GM19467 (cell line): Measurements from ENCODE around the gene SH3PXD2A.
A peak's percentile ranks its signal among the peaks of the same experiment; 100 is the strongest.
"Not testable (repeated sequence)": the region's sequence is repeated elsewhere in the genome, so short reads cannot be mapped to it uniquely, and the experiment has no call there.

Source experiments
- ATAC-seq: cut with Tn5 transposase; IDR thresholded peaks from one replicate; pipeline ENCODE4 v1.9.1; 2021; ENCODE audit warnings: mild to moderate bottlenecking, moderate library complexity; ENCODE audit not compliant: unreplicated experiment

Gene SH3PXD2A

GRCh38 chr10:103772846-103773245 lies 82.5 kb downstream of the SH3PXD2A start:
- ATAC-seq, result not testable (repeated sequence)

GRCh38 chr10:103772096-103772845 lies 83.1 kb downstream of the SH3PXD2A start:
- ATAC-seq, result peak; percentile 67

GRCh38 chr10:103770139-103770538 lies 85.2 kb downstream of the SH3PXD2A start:
- ATAC-seq, result no peak

GRCh38 chr10:103769176-103769575 lies 86.2 kb downstream of the SH3PXD2A start:
- no peak for ATAC-seq

GRCh38 chr10:103768345-103768744 lies 87.0 kb downstream of the SH3PXD2A start:
- ATAC-seq, result no peak

GRCh38 chr10:103767756-103768155 lies 87.6 kb downstream of the SH3PXD2A start:
- ATAC-seq, result no peak

GRCh38 chr10:103766751-103767505 lies 88.4 kb downstream of the SH3PXD2A start:
- ATAC-seq, result no peak

- ATAC-seq, result no peak
These were observed 89.4 kb downstream of the SH3PXD2A start for GRCh38 chr10:103765981-103766380.

- ATAC-seq, result no peak
These were observed 90.2 kb downstream of the SH3PXD2A start for GRCh38 chr10:103765168-103765567.

- no peak for ATAC-seq
These were observed 90.9 kb downstream of the SH3PXD2A start for GRCh38 chr10:103764296-103765088.

- ATAC-seq, result no peak
These were observed 91.8 kb downstream of the SH3PXD2A start for GRCh38 chr10:103763374-103764202.

- ATAC-seq, result no peak
These were observed 92.5 kb downstream of the SH3PXD2A start for GRCh38 chr10:103762916-103763315.

- ATAC-seq, result no peak
These were observed 93.2 kb downstream of the SH3PXD2A start for GRCh38 chr10:103762162-103762561.

- ATAC-seq, result no peak
These were observed 94.1 kb downstream of the SH3PXD2A start for GRCh38 chr10:103761075-103761920.

GRCh38 chr10:103760233-103760632 lies 95.1 kb downstream of the SH3PXD2A start:
- not testable (repeated sequence) for ATAC-seq

- no peak for ATAC-seq
These were observed 96.1 kb downstream of the SH3PXD2A start for GRCh38 chr10:103759100-103759781.

- ATAC-seq, result no peak
These were observed 97.1 kb downstream of the SH3PXD2A start for GRCh38 chr10:103758294-103758681.

GRCh38 chr10:103757531-103758293 lies 97.7 kb downstream of the SH3PXD2A start:
- no peak for ATAC-seq
